HepG2 (cell line): ENCODE measurements around the gene HIC1. TPM values are rescaled to one million over a fixed set of nuclear protein-coding genes. Genes with fewer than 3 reads are reported as not detected.

Experiments used
- CEBPZ ChIP-seq: IDR thresholded peaks from 2 replicates; pipeline ENCODE4 v1.6.1; 2012; ENCODE audit warnings: low read length, improper control_type of control experiment
- CSRNP2 ChIP-seq: sonication (generic); formaldehyde crosslinking; conservative IDR thresholded peaks from 2 replicates; pipeline ENCODE4 v1.8.0; 2022; ENCODE audit warnings: low read depth, missing genetic modification reagents
- GPN1 ChIP-seq: sonication (generic); formaldehyde crosslinking; IDR thresholded peaks from 2 replicates; pipeline ENCODE4 v1.5.1; 2020; ENCODE audit warnings: missing genetic modification reagents, borderline replicate concordance
- GTF3A ChIP-seq: sonication (generic); formaldehyde crosslinking; conservative IDR thresholded peaks from 2 replicates; pipeline ENCODE4 v1.4.0; 2020; ENCODE audit warnings: mild to moderate bottlenecking, missing genetic modification reagents
- HES4 ChIP-seq: sonication (generic); formaldehyde crosslinking; IDR thresholded peaks from 2 replicates; pipeline ENCODE4 v1.9.0; 2021; ENCODE audit warnings: mild to moderate bottlenecking, missing genetic modification reagents, borderline replicate concordance
- MAFK ChIP-seq, 2 experiments: IDR thresholded peaks in 1 of 2; conservative IDR thresholded peaks in 1 of 2; 2 replicates each; pipeline ENCODE4 v1.6.1; 2011; ENCODE audit warnings: improper control_type of control experiment in 2 of 2, low read length in 2 of 2
- MED8 ChIP-seq: sonication (generic); formaldehyde crosslinking; IDR thresholded peaks from 2 replicates; pipeline ENCODE4 v1.8.1; 2023; ENCODE audit warnings: mild to moderate bottlenecking, missing genetic modification reagents; ENCODE audit not compliant: insufficient replicate concordance
- POLR2G ChIP-seq: fragments of 200-400 bp; formaldehyde crosslinking; IDR thresholded peaks from 2 replicates; pipeline ENCODE4 v1.6.1; 2018; ENCODE audit warnings: mild to moderate bottlenecking, low read depth, low read length, moderate library complexity
- RELA ChIP-seq: sonication (generic); formaldehyde crosslinking; IDR thresholded peaks from 2 replicates; pipeline ENCODE4 v1.4.0; 2020; ENCODE audit warnings: missing genetic modification reagents
- RNF2 ChIP-seq: fragments of 450-650 bp; conservative IDR thresholded peaks from 2 replicates; pipeline ENCODE4 v1.6.1; 2016; ENCODE audit warnings: low read depth
- SIN3A ChIP-seq: IDR thresholded peaks from 2 replicates; pipeline ENCODE4 v1.6.1; 2011; ENCODE audit warnings: low read depth, mild to moderate bottlenecking, control low read depth, low read length, borderline replicate concordance
- SMARCE1 ChIP-seq: fragments of 450-650 bp; IDR thresholded peaks from 2 replicates; pipeline ENCODE4 v1.6.1; 2017; ENCODE audit warnings: borderline replicate concordance
- SRSF9 ChIP-seq: fragments of 200-400 bp; formaldehyde crosslinking; IDR thresholded peaks from 2 replicates; pipeline ENCODE4 v1.6.1; 2018; ENCODE audit warnings: borderline replicate concordance, mild to moderate bottlenecking, low read depth, low read length; ENCODE audit not compliant: insufficient read depth, poor library complexity, severe bottlenecking
- THAP8 ChIP-seq: sonication (generic); formaldehyde crosslinking; IDR thresholded peaks from 2 replicates; pipeline ENCODE4 v1.5.1; 2020; ENCODE audit warnings: missing genetic modification reagents, mild to moderate bottlenecking, borderline replicate concordance
- ZBTB7B ChIP-seq: sonication (generic); formaldehyde crosslinking; IDR thresholded peaks from 2 replicates; pipeline ENCODE4 v1.4.0; 2020; ENCODE audit warnings: missing genetic modification reagents
- ZC3H13 ChIP-seq: sonication (generic); formaldehyde crosslinking; IDR thresholded peaks from 2 replicates; pipeline ENCODE4 v1.8.1; 2023; ENCODE audit warnings: mild to moderate bottlenecking, missing genetic modification reagents, moderate library complexity
- ZNF512B ChIP-seq: sonication (generic); formaldehyde crosslinking; IDR thresholded peaks from 2 replicates; pipeline ENCODE4 v1.5.1; 2020; ENCODE audit warnings: missing genetic modification reagents, mild to moderate bottlenecking, borderline replicate concordance
- ZNF562 ChIP-seq: sonication (generic); formaldehyde crosslinking; IDR thresholded peaks from 2 replicates; pipeline ENCODE4 v1.8.0; 2022; ENCODE audit warnings: missing genetic modification reagents, borderline replicate concordance
- ZNF652 ChIP-seq: IDR thresholded peaks from 2 replicates; pipeline ENCODE4 v1.6.1; 2016; ENCODE audit warnings: low read depth, borderline replicate concordance
- ZNF672 ChIP-seq: sonication (generic); formaldehyde crosslinking; IDR thresholded peaks from 2 replicates; pipeline ENCODE4 v1.8.1; 2022; ENCODE audit warnings: missing genetic modification reagents
- ZNF7 ChIP-seq: IDR thresholded peaks from 2 replicates; pipeline ENCODE4 v1.6.1; 2016; ENCODE audit warnings: missing biosample characterization, missing genetic modification reagents
- polyA plus RNA-seq, 8 experiments: library from polyadenylated mRNA; depleted of rRNA in 3 of 8; stranded (reverse) in 7 of 8; unstranded in 1 of 8; fragments of >200 nt; fragmentation: Illumina TruSeq in 4 of 8; extraction: Trizol in 4 of 8; gene quantifications; 2 replicates each; pipeline versions ENCODE4 v1.2.1 to v1.2.3, GENCODE V29; 2011 to 2016; ENCODE audit warnings: low read depth in 4 of 8, missing spikeins in 1 of 8, mixed read lengths in 1 of 8; ENCODE audit not compliant: insufficient read depth in 1 of 8
- total RNA-seq, 5 experiments: library from RNA; depleted of rRNA; stranded (reverse); fragments of >200 nt; fragmentation: Illumina TruSeq; extraction: Trizol; gene quantifications; 2 replicates each; pipeline ENCODE4 v1.2.3, GENCODE V29; 2016; ENCODE audit warnings: low read depth in 1 of 5

The HIC1 gene
- total and polyA plus RNA-seq, 2 of the 13 experiments (the other 11 are each of a cell fraction or from before 2014, with no cell fraction given): 0.04 to 0.31 TPM

- TF ChIP-seq THAP8 (no peak), SRSF9 (no peak), CEBPZ (no peak), ZNF7 (CRISPR knock-in tag) (peak; percentile 5; the same call in 1 of the 2 replicates), SIN3A (peak; percentile 94), MED8 (CRISPR knock-in tag) (no peak), SMARCE1 (no peak), ZBTB7B (peak; percentile 81), ZNF562 (CRISPR knock-in tag) (no peak), ZC3H13 (CRISPR knock-in tag) (peak; percentile 74; the same call in 1 of the 2 replicates), RNF2 (no peak), GPN1 (CRISPR knock-in tag) (no peak), ZNF652 (CRISPR knock-in tag) (peak; percentile 4; the same call in 1 of the 2 replicates), GTF3A (no peak), RELA (CRISPR knock-in tag) (peak; percentile 38; the same call in 1 of the 2 replicates), ZNF512B (CRISPR knock-in tag) (no peak), HES4 (CRISPR knock-in tag) (0 out of 2 replicates have a peak, but pooled peaks have one; percentile 47), POLR2G (peak; percentile 79), MAFK (conservative IDR thresholded peaks at IDR 0.05 in 1 of 2, IDR thresholded peaks at IDR 0.05 in 1 of 2; ENCODE audit: low read length in 2 of 2) (no peak), ZNF672 (no peak), CSRNP2 (CRISPR knock-in tag) (no peak)
Measured at GRCh38 chr17:2029911-2030778, 24.8 kb upstream of the HIC1 start, which contains the start of gene DPH1 (continued).
